ENCODE results near the gene ZNF184.

ZNF184 gene

DNA sequence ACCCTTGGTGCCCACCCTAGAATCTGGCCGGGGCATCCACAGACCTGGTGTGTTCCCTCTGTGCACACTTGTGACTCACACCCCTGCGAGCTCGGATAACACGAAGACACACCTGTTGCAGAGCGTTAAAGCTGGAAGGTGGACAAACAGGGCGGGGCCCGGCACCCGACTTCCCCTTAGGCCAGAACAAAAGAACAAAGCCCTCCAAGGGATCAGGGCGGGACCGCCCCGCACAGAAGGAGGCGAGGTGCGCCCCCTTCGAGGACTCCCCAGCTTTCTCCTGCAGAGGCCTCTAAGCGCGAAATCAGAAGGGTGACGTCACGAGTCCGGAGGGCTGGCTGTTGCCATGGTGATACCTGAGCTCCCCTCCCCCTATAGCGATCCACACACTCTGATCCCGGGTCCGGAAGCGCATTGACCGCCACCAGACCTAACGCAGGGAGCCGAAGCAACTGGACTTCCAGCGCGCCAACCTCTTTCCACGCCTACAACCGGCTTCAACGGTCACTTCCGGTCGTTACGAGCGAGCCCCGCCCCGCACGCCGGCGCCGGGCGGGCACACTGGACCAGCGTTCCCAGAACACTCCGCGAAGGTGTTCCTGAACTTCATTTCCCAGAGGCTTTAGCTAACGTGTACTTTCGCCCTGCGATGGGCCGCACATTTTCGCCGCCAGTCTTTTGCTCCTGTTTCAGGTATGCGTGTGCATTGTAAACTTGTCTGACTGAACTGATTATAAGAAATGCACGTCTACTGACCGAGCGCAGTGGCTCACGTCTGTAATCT, at the start of gene ZNF184:
Gene ZNF184, minus strand, starts transcription at position 489 of the 784 bp plus-strand sequence. CDS start 811 bp downstream, outside the sequence.
- peak; percentile 94 for DNase-seq

DNA sequence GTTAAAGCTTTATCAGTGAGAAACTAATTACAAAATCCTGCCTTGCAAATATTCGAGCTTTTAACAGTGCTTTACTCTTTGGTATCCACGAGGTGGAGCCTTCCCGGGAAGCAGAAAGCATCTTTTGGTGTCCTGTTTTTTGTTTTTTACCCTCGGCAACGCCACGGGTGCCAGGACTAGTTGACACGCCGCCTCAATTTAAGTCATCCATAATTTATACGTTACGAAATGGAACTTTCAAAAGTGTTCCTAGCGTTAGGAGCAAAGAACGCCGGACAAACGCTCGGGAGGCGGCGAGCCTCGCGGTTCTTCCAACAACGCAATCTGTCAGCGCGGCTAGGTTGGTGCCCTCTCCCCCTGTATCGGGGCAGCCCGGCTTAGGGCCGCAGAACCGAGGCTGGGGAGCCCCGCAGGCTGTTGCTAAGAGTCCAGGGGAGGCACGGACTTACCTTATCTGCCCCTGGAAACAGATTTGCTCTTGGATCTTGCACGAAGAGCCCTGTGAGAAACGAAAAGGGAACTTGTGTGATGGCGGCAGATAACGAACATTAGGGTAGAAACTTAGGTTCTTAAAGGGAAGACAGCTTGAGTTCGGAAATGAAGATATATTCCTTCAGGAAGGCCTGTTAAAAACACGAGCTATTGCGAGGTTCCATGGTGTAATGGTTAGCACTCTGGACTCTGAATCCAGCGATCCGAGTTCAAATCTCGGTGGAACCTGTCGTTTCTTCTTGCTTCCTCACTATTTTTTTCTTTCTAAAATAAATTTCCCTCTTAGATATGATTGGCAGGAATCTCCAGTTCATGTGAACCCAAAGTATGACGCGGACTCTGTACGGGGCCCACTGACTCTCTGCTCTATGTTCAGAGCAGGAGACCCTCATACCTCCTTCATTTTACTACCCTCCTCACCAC, 46.2 kb upstream of the ZNF184 start:
- peak; percentile 89 for DNase-seq

DNA sequence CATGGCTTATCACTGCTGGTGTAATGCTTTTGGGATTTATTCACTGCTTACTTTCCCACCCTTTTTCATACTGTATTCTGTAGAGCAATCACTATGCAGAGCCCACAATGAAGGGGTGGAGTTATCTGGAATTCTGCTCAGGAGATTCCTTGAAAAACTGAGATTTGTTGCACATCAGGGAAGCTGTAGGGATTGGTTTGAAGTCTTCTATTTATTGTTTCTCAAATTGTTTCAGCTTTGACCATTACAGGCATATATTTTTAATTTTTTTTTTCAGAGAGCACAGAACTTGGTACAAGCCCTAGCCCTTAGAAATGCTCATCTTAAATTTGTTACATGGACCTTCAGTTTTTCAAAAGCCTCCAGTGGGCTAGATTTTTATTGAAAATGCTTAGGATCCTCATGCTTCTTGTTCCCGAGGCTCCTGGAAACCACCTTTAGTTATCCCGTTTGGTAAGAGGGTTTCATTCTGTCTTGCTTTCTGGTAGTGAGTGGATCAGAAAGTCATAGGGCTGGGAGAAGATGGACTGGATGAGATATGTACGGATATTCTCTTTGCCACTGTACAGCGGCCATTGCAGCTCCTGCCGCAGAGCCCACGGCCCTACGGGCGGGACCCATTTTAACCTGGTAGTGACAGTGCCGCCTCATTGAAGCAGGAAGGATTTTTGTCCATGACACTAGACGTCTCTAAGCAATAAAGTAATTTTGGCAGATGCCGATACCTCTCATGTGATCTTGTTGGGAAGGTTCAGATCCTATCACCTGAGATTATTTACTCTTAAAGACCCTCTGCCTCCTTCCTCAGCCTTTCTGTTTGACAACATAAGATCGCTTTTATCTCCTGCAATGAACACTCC, 45.3 kb upstream of the ZNF184 start:
- DNase-seq, result no peak

DNA sequence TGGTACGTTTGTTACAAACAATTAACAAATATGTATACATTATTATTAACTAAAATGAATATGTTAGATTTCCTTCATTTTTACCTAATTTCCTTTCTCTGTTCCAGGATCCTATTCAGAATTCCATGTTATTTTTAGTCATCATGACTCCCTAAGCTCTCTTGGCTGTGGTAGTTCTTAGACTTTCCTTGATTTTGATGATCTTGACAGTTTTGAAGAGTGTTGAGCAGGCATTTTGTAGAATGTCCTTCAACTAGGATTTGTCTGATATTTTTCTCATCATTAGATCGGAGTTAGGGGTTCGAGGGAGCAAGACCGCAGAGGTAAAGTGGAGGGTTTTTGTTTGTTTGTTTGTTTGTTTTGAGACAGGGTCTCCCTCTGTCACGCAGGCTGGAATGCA, 44.3 kb upstream of the ZNF184 start:
- DNase-seq, result no peak

DNA sequence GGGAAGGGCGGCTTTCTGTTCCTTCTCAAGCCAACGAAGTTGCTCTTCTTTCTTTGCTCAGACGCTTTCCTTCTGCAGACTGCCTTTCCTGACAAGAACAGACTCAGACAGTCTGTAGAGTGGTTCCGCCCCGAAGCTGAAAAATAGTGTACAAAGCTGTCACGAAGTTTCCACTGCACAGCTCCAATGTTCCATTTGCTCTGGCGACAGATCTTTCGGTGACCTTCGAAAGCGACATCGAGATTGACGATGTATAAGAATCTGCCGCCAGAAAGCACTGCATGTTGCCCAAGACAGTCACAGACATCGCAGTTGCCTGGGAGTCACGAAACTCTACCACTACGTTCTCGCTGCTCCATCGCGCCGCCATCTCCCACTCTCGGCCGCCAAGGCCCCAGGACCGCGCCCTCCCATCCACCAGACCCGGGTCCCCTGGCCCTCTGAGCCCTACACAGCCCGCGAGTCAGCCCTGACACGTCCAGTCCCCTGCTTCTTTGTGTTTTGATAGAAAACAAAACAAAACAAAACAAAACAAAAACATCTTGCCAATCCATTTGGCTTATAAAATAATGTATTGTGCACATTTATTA, 42.1 kb upstream of the ZNF184 start:
- no peak for DNase-seq

DNA sequence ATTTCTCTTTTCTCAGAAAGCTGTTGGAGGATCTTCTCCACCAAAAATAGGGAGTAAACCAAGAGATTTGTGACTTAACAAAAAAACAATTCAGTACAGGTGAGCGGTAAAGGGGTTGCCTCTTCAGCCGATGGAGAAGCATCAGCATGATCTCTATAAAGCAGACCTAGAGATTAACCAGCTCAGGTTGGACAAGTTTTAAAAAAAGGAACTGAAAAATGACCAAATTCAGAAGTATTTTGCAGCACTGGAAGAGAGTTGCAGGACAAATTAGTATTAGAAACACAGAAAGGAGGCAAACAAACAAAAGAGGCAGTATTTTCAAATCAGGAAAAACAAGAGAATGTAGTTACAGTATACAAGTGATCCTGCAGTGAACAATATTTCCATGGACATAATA, 39.6 kb upstream of the ZNF184 start:
- no peak for DNase-seq

DNA sequence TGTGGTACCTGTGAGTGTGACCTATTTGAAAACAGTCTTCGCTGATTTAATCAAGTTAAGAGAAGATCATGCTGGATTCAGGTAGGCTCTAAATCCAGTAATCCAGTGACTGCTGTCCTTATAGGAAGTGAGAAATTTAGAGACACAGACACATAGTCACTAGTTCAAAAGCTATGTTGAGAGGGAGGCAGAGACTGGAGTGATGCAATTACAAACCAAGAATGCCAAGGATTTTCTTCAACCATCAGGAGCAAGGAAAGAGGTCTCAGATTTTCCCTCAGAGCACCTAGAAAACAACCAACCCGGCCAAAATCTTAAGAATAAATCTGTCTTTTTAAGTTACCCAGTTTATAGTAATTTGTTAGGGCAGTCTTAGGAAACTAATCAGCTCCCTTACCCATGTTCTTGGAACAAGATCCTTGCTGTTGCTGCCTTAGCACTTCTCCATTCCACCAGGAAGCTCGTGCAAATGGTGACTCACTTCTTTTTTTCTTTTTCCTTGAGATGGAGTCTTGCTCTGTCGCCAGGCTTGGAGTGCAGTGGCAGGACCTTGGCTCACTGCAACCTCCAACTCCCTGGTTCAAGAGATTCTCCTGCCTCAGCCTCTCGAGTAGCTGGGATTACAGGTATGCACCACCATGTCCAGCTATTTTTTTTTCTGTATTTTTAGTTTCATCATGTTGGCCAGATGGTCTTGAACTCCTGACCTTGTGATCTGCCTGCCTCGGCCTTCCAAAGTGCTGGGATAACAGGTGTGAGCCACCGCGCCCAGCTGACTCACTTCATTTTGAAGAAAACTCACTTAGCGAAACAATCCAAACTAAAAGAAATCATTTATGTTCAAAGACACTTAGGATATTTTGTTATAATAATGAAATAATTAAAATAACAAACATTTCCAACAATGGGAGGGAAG, 34.4 kb upstream of the ZNF184 start:
- no peak for DNase-seq

DNA sequence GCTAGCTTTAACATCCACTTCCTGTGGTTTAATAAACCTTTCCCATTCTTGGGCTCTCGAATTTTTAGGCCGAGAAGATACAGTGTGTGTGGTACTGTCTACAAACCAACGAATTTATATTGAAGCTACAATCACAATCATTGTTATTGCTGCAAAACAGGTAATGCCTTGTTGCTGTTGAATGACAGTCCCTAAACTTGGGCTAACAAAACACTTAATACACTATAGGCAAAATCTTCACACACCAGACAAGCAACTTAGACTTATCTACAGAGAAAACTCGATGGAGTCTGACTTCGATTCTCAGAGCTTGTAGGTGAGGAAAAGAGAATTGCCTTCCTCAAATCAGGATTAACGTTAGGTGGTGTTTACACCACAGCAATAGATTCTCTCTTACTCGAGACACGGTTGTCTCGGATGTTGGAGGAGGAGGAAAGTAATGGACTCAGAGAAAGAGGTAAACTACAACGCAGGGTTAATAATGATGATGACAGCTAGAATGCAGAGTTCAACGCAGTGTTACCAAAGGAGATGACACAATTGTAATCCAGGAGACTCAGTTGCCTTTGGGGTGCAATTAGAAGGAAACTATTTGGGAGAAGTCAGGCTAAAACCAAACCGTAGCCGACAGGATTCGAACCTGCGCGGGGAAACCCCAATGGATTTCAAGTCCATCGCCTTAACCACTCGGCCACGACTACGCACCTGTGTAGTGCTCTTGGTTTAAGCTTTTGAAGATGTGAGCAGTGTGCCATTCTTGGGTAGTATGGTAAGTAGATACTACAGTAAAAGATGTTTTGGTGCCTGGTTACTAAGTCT, 32.5 kb upstream of the ZNF184 start:
- DNase-seq, result peak; percentile 87

DNA sequence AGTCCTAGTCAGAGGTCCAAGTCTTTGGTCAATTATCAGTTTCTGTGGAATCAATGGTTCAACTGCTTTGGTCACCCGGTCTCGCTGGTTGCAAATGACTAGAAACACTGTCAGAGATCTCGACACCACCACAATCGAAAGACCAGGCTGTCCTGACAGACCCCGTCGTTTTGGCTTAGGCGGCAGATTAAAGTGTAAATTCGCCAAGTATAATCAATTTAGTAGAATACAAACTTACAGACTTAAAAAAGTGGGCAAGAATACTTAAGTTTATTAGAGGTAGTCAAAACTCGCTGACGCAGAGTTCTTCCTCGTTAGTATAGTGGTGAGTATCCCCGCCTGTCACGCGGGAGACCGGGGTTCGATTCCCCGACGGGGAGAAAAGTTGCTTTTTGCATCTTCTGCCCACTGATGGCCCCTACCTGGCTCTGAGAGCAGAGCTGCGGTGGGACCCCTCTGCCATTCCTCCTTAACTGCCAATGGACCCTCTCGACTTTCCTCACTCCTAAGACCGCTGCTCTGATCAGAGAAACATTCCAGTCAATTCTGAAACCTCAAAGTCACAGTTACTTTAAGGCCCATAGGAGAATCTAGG, 30.6 kb upstream of the ZNF184 start:
- peak; percentile 91 for DNase-seq

DNA sequence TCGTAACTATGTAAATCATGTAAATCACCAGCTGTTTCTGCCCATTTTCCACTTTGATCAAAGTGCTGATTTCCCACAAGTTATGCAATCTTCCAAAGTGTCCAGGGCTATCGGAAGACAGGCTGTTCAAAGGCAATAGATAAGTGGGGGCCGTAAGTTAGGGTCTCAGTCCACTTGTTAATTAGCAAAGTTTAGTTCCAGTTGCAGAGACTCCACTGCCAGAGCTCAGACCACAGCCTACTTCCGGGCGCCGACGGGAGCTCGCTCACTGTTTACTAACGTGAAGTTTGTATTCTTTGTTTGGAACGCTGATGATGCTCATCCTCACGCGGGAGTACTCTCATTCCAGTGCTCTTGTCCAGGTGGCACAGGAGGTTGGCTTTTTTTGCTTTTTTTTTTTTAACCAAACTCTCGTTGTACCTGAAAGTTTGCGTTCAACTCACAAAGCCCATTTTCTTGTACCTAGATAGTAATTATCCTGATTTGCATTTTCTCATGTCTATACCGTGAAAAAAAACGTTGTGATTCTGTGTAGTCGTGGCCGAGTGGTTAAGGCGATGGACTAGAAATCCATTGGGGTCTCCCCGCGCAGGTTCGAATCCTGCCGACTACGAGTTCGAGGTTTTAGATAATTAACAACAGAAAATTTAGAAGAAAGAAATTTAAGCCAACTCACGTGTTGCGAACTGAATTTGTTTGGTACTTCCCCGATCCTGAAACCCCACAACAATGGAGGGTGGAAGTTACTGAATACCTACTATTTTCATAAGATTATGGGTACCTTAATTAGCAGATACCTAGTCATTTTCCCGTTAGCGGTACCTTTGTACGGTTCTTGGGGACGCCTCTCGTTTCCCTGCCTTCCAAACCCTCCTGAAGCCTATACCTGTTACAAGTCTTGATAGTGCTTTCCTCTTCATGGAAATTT, 29.9 kb upstream of the ZNF184 start:
- peak; percentile 90 for DNase-seq

DNA sequence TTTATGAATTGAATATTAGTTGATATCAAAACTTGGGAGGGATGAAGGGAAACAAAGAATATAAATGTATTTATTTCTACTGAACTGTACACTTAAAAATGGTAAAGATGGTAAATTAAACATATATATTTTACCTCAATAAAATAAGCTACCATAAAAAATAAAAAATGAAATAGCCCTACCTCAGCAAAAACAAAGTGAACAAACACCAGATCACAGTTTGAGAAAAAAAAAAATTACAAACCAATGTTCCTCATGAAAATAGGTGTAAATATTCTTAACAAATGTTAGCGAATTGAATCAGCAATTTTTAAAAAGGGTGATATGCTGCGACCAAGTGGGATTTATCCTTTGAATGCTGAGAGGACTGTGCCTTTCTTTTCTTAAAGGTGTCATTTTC, 28.3 kb upstream of the ZNF184 start:
- no peak for DNase-seq

DNA sequence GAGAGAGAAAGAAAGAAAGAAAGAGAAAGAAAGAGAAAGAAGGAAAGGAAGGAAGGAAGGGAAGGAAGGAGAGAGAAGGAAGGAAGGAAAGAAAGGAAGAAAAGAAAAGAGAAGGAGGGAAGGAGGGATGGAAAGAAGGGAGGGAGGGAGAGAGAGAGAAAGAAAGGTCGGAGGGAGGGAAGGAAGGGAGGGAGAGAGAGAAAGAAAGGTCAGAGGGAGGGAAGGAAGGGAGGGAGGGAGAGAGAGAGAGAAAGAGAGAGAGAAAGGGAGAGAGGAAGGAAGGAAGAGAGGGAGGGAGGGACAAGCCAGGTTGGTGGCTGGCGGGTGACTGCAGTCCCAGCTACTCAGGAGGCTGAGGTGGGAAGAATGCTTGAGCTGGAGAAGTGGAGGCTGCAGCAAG, 27.3 kb upstream of the ZNF184 start:
- no peak for DNase-seq

DNA sequence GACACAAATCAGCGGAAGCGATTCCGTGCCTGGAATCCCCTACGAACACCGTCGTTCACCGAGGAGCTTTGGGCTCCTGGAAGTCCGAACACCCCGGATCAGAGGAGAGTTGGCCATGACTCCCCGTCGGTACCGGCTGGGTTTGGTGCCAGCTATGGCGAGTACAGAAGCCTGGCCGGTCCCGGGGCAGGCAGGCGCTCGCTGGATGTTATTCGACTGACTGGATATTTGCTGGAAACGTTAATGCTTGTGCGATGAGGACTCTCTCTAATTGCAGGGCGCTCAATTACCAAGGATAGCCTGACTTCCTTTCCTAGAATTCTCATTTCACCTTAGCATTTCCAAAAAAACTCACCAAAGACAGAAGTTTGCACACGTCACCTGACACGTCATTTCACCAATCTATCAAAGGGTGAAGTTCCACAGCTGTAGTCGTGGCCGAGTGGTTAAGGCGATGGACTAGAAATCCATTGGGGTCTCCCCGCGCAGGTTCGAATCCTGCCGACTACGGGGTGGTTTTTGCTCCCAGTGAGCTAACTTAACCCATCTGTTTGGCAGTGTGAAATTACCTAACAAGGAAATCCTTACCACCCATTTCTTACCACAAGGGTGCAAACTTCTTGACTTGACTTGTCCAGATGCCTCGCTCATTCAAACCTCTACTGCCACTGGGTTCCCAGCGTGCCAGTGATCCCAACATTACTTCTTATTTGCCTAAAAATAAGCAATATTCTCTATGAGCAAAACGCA, 22.7 kb upstream of the ZNF184 start:
- DNase-seq, result peak; percentile 92

DNA sequence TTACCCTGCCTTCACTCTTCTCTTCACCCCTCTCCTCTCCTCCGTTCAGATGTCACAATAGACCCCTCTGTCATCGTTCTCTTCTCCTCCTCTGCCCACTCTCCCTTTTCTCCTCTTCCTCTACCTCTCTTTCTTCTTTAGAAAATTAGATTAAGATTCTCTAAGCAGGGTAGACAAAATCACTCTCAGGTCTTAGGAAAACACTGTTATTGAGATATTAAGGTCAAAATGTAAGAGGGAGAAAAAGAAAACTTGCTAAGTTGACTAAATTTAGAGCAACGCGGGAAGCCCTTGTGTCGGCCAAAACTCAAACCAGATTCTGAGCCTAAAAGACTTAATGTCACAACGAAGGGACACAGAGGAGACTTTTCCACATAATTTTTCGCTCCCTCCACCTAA, 22.1 kb upstream of the ZNF184 start:
- DNase-seq, result no peak

DNA sequence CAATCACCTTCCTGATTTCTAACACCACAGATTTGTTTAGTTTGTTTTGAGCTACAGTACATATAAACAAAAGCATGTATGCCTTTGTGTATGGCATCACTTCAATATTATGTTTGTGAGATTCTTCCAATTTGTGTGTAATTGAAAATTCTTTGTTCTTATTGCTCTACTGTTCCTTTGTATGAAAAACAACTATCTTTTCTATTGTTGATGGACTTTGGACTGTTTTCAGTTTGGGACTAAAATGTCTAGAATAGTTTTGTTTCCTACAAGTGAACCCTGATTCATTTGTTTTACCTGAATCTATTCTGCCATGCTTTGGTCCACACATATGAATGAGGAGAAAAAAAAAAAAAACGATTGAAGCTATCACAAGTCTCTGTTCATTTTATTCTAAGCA, 21.2 kb upstream of the ZNF184 start:
- DNase-seq, result no peak

DNA sequence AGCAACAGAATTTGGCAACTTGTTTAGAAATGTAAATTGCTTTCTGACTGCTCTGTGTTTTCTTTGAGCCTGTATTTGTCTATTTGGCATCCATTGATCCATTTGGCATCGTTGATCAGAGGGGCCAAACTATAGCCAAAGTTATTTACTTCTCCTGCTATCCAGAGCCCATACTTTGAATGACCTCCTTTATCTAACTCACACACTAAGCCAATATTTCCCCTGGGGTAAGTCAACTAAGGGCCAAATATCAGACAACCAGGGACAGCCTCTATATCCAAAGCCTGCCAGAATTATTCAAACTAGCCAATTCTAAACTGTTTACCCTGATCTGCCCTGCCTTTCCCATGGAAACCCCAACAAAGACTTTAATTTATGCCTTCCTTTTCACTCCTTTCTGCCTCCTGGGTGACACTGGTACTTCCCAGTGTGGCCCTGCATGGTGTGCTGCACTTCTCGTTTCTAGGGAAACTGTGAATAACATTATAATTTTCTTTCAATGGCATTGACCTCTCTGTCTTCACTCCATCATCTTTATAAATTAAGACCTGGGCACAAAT, 19.8 kb upstream of the ZNF184 start:
- no peak for DNase-seq

DNA sequence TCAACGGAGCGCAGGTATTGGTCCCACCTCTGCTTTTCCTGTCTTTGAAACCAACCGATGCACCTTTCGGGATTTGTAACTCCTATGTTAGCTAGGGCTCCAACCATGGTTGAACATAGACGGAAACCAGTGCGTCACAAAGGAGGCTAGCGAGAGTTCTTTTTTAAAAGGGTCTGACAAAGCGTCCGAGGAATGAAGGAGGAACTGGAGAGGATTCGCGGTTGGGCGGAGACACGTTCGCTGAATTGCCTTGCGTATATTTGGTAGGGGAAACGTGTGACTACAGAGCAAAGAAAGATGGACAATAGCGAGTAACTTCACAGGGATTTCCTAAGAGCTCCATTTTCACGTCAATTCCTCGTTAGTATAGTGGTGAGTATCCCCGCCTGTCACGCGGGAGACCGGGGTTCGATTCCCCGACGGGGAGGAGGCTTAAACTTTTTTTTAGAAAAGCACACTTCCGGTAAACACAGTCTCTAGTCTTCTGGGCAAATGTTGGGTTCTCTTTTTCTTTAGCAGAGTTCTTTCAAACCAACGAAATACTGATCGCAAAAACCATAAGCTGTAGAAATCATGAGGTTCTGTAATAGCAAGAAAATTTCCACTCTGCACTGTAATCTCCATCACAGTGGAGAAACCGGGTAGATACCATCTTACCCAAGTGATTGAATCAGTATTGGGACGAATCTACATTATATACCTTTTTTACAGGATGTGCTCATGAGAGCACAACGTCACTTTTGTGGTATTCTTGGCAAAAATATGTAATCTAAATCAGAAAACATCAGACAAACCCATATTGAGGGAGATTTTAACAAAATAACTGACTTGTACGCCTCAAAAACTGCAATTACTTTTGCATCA, 6.6 kb upstream of the ZNF184 start:
- DNase-seq, result peak; percentile 91

All from activated CD4-positive, alpha-beta T cell treated with anti-CD3 and anti-CD28 coated beads, Interleukin-2, Interleukin-6, amounts not matched to agents 100 ng/mL and 50 ng/mL, durations not matched to agents 16 hours and 8 hours (primary cell).